HG03442 (cell line): ENCODE measurements around the gene GNA14.

ENCODE experiments used
- ATAC-seq: cut with Tn5 transposase; IDR thresholded peaks from one replicate; pipeline ENCODE4 v1.9.1; 2021; ENCODE audit warnings: mild to moderate bottlenecking, moderate library complexity; ENCODE audit not compliant: unreplicated experiment

Gene GNA14

DNA sequence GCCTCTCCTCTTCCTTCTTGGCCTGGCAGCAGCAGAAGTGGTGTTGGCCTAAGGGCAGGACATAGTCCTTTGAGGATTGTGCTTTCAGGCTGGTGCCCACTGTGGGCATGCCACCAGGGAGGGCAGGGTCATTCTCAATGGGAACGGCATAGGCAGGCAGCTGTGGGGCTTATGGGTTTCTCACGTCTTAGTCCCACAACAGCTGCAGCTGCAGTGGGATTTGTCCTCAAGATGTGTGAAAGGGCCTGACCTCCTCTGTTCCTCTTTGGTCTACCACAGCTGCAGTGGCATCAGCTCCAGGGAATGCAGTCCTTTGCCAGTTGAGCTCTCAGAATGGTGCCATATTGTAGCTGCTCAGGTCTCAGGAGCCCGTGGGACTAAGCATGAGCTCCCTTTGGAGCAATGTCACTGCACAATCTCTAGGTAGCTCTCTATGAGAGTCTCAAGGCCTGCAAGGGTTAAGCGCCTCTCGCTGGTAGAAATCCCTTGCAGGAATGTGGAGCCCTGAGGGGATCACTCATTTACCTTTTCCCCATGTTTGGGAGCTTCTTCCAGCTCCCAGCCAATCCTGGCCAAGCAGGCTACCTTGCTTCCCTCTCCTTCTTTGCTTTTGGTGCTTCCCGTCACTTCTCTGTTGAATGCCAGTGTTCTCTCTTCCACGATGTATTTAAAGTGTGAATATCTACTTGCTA lies 104.8 kb downstream of the GNA14 start:
- ATAC-seq = no peak

DNA sequence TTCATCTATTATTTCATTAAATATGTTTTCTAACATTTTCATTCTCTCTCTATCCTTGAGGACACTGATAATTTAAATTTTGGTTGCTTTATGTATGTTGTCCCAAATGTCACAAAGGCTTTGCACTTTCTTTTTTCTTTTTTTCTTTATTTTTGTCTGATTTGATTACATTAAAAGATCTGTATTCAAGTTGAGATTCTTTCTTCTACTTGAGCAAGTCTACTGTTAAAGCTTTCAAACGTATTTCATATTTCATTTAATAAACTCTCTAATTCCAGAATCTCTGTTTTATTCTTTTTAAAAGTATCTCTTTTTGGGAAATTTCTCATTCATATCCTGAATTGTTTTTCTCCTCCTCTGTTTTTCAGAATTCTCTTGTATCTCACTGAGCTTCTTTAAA lies 106.5 kb downstream of the GNA14 start:
- ATAC-seq = no peak

DNA sequence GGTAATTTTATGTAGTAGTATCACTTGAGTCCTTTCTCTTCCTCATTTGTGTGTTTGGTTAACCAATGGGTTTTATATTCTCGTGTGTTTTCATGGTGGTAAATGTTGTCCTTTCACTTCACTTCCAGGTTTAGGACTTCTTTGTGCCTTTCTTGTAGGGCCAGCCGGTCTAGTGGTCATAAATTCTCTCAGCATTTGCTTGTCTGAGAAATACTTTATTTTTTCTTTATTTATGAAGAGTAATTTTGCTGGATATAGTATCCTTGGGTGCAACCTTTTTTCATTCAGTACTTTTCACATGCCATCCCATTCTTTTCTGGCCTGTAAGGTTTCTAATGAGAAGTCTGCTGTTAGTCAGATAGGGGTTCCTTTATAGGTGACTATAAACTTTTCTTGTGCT lies 107.1 kb downstream of the GNA14 start:
- ATAC-seq = no peak

DNA sequence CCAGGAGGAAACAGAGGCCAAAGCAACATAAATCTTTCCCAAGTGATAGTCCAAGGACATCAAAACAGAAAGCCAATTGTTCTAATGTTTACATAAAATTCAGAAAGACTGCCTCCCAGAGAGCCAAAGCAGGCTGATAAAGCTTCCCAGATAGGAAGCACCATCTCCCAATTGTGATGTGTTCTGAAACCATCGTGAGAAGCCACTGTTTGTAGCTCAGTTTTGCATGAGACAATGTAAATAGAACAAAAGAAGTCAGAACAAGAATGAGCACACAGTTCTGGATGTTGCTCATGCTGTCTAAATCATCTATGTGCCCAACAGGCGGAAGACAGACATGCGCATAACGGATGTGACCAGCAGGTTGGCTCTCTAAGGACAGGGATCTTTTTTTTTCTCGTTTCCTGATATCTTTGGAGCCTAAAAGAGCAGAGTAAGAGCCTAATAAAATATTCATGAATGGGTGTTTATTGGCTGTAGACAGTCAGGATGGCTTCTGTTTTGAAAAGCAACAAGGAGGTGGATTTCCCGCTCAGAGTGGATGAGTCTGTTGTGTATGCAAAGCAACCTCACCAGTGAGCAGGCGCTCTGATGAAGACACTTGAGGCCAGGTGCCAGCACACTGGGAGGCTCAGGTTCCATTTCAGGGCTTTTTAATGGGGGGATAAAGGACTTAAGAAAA lies 113.6 kb downstream of the GNA14 start:
- no peak for ATAC-seq

DNA sequence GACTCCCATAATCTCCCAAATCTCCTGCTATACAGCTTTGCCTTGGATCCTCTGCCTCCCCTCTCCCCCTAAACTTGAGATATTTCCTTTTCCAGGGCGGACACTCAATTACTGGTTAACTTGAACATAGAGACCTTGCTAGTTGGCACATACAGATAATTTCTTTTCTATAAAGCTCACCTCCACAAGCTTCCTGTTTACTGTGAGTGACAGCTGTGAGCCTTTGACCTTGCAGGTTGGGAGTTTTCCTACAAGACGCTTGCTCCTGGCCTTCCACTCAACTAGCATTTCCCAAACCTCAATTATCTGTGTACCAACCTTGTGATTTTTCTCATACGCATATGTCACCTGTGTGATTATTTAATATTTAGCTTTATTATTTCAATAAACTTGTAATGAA lies 114.5 kb downstream of the GNA14 start:
- no peak for ATAC-seq

DNA sequence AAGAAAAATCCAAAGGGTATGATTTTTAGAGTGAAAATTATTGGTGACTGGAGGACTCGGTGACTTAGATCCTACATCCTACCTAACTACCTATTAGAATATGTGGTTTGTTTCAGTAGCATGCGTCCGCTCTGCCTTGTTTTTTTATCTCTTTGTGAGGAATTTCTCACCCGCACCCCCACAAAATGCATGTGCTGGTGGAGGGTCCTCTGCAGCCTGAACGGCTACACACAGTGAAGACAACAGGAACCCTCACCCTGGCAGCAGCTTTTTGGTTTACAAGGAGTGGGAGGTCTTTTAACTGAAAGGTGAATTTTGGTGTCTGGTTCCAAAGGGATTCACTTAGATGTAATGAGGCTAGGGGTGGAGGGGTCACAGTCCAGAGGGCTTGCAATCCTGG lies 115.5 kb downstream of the GNA14 start:
- no peak for ATAC-seq

DNA sequence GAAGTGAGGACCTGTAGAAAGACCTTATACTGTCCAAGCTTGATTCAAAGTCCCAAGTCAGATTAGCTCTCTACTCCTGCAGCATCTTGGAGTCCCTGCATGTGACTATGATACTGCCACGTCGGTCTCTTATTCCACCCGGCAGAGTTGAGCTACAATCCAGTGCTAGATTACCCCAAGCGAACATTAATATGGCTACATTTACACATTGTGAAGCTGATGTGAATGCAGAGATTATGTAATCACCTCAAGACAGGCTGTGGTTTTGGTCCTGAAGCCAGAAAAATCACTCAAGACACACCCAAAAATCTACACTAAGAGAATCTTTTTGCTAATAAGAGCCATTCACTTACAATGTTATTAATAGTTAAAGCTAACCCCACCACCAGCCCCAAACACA lies 116.7 kb downstream of the GNA14 start:
- ATAC-seq = no peak

DNA sequence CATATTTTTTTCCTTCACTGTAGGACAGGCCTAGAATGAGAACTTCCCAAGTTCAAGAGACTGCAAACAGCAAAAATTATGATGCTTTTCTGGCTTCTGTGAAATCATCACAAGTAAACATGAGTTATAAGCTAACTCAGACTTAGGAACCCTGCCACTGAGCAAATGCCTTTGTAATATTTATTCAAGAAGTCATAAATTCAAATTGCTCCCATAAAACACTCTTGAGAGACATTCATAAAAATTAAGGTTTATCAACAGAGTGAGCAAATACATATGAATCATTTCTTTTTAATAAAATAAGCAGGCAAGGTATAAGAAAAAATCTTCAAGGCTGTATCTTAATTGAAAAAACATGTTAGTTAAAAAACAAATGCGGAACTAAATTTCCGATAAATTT lies 124.2 kb downstream of the GNA14 start:
- ATAC-seq = no peak

DNA sequence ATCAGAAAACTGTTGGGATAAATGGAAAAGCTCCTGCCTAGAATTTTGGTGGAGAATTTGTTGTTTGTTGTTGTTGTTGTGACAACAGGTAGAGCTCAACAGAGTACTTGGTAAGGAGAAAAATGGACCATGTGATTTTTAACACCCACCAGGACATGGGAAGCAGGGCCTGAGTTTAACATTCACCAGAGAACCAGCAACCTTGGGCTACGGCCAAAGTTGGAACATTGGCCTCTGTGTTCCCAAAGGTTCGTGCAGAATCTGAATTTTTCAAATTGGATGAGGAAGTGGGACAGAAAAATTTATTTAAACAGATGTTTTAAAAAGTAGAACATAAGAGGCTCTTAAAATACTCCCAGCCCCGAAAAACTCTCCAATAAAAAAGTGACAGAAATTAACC lies 127.0 kb downstream of the GNA14 start:
- no peak for ATAC-seq

DNA sequence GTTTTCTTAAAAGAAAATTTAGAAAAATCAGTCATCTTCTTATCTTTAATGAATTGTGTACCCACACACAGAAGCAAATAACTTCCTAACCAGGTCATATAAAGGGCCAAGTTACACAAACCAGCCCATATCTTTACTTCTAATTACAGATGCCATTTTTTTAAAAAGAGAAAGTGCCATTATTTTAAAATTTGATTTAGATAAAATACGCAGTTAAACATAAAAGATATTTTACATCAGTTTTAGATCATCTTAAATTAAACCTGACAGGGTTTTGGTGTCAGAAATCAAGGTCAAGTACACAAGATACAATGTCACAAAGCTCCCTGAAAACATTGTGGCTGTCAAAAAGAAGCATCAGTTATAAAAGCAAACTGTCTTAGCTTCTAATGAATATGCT lies 129.4 kb downstream of the GNA14 start:
- no peak for ATAC-seq

DNA sequence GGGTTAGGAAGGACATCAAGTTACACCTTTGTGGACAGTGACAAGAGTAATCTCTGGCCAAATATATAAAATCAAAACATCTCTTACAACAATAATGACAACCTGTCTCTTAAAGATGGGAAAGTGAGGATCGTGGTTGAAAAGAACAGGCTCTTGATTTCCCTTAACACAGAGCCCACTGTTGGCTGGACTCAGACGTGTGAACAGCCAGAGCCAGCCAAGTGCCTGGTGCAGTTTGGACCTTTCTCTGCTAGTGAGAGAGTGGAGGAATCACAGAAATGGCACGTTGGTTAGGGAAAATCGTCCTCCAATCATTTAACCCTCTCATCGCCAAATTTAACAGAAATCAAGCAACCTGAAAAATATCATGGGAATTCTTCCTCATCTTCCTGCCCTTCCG lies 131.3 kb downstream of the GNA14 start:
- no peak for ATAC-seq

DNA sequence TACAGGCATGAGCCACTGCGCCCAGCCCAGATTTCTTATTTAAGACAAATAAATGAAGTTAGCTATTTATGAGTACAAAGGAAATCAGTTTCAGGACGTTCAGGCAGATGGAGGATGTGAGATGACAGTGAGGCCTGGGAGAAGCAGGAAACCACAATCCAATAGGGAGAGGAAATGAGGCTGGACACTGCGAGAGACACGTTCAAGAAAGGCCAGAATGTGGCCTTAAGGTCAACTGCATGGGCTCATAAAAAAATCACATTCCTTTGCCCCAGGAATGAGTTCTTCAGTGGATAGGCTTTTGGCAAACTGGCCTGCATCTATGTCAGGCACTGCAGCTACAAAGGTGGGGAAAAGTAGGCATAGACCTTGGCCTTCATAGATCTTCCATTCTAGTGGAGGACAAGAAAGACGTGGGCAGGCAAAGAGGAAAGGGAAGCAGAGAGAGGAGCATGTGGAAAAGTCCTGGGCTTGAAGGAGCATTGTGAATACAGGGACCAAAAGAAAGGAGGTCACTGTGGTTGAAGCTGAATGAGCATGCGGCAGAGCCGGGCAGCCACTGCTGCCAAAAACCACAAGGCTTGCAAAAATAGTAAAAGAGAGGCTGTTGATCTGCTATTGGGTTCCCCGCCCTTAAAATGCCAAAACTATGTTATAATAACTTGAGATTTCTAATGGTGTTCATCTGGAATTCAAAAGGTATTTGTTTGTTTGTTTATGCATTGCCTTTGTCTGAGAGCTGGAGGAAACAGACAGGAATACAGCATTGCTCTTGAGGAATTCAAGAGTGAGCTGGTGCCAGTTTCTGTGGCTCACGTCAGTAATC lies 133.0 kb downstream of the GNA14 start:
- no peak for ATAC-seq

DNA sequence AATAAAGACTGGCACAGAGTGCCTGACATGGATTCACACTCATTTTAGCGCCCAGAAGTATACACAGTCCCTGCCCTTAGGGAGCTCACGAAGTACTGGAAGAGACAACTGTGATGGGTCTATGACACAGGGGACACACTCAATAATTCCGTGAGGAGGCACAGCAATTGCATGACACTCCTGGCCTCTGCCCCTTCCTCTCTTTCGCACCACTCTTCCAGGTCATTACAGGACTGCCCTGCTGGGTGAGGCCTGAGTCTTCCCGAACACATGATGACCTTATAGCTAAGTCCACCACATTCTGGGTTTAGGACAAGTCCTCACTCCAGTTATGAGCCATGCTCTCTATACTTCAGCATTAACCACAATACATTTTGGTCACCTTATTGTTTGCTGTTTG lies 134.7 kb downstream of the GNA14 start:
- no peak for ATAC-seq

DNA sequence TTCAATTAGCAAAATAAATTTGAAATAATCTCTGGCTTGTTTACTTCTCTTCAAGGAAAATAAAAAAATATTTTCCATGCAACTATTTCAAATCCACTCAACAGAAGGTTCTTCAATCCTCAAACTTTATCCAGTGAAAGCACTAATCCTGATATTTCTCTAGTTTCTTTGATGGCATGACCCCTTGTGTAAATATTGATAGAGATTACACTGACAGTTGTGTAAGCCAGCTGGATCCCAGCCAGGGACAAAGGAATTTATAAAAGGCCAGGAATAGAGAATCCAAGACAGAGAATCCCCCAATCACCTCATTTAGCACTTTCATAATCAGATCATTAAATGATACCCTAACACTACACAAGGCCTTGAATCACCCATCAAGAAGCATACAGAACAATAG lies 135.2 kb downstream of the GNA14 start:
- no peak for ATAC-seq

DNA sequence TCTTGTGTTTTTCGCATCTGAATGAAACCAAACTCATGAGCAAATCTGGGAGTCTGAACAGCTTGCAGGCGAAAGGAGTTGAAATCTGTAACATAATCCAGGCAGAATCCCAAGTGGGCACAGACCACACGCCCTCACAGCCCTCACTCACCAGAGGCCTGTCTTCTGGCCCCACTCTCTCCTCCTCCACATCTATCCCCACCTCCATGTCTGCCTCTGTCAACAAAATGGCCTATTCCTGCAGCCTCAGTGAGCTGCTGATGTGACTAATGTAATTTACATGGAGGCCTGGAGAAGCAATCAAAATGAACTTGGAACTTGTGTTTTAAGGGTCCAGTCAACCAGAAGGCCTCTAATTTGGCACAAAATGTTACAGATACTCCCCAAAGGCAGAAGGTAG lies 136.6 kb downstream of the GNA14 start:
- ATAC-seq = no peak

DNA sequence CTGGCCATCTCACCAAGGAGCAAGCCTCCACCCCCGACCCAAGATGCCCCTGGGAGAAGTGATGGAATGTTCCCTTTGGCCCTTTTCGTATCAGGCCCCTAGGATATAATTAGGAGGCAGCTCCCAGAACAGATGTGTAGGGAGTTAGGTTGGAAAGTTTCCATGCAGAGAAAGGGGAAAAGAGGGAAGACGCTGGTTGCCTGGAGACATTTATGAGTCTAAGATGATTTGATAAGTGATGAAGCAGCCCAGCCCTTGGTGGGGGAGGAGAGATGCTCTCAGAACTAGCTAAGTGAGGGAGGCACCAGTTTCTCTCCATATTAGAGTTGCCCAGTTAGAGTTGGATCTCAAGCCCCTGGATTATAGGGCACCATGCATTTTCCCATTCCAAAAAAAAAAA lies 137.5 kb downstream of the GNA14 start:
- ATAC-seq = no peak

DNA sequence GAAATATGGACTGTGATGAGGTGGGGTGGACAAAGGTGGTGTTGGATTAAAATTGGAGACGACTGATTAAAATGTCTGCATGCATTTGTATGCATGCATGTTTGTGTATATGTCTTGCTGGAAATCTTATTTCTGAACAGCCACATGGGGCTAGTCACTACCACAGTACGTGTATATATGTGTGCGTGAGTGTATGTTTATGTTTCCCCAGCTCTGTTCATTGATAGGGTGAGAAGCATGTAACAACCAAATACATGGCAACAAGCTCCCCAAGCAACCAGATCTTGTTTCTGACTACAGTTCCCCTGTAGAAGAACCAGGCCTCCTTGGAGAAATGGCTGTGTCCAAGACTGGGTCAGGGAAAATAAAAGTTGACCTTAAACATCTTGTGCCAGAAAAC lies 139.7 kb downstream of the GNA14 start:
- no peak for ATAC-seq

DNA sequence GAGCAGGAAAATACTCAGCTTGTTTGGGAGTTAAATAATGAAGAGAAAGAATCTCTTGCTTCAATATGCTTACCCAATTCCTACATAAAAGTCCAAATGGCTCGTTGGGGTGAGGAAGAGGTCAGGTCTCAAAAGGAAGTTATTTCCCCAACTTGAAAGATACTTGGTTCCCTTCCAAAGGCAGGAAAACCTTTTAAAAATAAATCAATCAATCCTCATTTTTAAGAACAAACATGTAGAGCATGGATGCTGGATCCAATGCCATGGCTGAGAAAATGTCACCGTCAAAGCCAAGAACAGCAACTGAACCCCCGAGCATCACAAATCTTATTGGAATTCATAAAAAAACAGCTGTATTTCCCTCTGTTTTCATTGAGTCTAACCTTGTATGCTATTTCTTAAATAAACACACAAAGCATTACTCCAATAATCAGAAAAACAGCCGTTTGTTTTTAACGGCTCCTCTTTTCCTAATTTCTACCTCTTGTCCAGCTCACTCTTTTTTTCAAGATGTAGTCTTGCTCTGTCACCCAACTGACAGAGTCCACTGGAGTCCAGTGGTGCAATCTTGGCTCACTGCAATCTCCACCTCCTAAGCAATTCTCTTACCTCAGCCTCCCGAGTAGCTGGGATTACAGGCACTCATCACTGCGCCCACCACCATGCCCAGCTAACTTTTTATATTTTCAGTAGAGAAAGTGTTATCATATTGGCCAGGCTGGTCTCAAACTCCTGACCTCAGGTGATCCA lies 140.7 kb downstream of the GNA14 start:
- ATAC-seq = no peak

DNA sequence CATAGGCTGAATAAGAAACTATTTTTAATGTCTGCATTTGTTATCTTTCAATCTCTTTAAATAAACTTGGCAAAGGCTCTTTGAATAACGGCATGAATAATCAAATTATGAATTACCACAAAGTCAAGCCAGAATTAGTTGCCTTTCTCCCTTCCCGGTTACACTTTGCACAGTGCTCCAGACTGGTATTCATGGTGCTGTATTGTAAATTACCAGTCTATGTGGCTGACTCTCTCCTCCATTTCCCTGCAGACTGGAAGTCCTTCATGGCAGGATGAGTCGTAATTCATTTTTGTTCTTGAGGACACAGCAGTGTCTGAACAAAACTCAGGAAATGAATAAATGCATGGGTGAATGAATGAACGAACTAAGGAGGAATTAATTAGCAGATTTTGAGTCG lies 142.9 kb downstream of the GNA14 start:
- ATAC-seq = no peak

DNA sequence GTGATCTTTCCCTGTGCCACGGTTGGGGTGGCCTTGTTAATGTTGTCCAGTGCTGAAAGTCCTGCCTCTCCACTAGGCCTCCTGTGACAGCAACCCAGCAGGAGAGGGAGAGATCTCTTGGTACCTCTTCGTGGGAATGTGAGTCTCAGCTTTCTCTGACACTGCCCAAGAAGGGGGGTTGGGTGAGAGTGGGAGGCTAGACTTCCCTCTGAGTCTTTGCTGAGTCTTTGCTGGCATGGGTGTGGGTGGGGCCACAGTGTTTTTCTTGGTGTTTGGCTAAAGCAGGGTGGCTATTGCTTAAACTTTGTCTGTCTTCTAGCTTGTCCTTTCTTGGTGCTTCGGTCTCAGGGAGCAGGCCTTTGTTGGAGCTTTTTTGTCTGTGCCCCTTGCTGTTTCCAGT lies 145.6 kb downstream of the GNA14 start:
- no peak for ATAC-seq

DNA sequence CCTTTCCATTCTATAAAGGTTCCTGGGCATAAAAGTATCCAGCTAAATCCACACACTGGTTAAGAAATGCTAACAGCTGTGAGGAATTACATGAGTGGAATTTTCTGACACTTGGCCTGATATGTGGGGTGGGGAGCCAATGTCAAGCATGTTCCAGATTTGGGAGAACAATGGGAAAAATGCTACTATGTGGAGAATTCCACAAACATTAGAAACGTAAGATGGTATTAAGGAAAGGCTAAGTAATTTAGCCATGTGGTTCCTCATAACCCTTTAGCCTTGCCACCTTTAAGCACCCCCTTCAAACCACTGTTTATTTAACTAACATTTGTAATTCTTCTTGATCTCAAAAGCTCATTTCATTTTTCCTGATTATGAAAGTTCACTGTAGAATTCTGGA lies 149.2 kb downstream of the GNA14 start:
- ATAC-seq = no peak
